Measurements from ENCODE around the gene SLC41A3.
"Not testable (repeated sequence)": the region's sequence is repeated elsewhere in the genome, so short reads cannot be mapped to it uniquely, and the experiment has no call there.

SLC41A3 gene

DNA sequence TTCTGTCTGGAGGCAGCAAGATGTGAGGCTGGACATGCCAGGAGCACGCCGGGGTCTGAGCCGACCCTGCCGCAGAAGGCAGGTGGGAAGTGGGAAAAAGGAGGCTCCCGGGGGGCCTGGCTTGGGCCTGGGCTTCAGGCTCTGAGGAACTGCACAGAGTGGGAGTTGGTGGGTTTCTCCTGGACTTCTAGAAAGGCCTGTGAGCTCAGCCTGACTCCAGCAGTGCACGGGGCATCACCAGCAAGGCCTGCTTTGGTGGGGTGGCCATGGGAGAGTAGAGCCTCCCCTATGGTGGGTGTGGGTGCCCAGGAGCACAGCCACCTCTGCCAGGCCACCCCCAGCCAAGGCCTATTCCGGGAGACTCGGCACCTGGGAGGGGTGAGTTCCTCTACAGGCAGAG lies 18.1 kb upstream of the SLC41A3 start:
- H3K4me3 ChIP-seq (ENCODE audit: low read depth, low read length) = no peak overlapping the region
- TF ChIP-seq, protein P1, sequence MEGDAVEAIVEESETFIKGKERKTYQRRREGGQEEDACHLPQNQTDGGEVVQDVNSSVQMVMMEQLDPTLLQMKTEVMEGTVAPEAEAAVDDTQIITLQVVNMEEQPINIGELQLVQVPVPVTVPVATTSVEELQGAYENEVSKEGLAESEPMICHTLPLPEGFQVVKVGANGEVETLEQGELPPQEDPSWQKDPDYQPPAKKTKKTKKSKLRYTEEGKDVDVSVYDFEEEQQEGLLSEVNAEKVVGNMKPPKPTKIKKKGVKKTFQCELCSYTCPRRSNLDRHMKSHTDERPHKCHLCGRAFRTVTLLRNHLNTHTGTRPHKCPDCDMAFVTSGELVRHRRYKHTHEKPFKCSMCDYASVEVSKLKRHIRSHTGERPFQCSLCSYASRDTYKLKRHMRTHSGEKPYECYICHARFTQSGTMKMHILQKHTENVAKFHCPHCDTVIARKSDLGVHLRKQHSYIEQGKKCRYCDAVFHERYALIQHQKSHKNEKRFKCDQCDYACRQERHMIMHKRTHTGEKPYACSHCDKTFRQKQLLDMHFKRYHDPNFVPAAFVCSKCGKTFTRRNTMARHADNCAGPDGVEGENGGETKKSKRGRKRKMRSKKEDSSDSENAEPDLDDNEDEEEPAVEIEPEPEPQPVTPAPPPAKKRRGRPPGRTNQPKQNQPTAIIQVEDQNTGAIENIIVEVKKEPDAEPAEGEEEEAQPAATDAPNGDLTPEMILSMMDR (IDR thresholded peaks at IDR 0.05; ENCODE audit: control insufficient read depth, extremely low read depth, insufficient read depth) = no peak
- DNase-seq (ENCODE audit: low read depth) = no peak

DNA sequence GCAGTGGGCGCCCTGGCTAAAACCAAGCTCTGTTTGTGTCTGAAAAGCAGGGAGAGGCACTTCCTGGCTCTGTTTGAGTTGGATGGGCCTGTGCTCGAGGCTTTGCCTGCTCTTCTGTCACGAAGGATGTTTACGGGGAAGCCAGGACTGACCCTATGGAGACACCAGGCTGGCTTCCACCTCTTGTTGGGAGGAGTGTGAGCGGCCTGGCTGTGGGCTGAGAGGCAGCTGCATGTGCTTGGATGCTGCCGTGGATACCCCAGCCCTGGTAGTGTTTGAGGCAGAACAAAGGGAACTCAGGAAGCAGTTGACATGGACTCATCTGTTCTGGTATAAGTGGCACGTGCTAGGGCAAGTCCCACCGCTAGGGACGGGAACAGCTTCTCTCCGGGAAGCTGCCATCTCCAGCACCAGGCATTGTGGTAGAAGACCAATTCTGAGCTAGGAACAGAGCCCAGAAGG lies 17.6 kb upstream of the SLC41A3 start:
- DNase-seq (ENCODE audit: low read depth) = no peak

DNA sequence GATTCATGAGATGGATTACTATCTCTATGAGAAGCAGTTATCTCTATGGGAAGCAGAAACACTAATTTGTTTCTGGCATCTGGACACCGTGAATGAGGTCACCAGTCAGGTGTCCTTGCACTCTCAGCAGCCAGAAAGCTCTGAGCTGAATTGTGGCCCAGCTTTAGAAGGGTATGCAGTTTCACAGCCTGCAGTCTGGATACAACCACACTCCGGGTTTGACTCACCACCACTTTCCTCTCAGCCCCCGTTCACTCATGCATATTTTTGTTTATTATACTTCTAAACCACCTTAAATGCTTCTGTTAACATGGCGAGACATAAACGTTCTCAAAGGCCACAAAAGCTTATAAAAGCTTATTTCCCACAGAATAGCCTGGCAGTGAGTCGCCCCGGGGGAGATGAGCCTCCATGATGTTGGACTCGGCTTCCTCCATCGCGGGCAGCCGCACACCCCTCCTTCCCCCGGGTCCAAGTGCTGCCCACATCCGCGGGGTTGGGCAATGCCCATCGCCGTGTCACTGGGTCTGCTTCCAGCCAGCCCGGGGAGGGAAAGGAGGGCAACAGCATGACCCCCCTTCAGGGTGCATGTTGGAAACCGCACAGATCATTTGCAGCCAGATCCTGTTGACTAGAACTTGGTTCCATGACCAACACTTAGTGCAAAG lies 16.8 kb upstream of the SLC41A3 start:
- TF ChIP-seq, protein P1 (IDR thresholded peaks at IDR 0.05; ENCODE audit: control insufficient read depth, extremely low read depth, insufficient read depth) = no peak

More for the DNA sequence above, 17.6 kb upstream of the SLC41A3 start:
- H3K4me3 ChIP-seq (ENCODE audit: low read depth, low read length) = no peak overlapping the region
- TF ChIP-seq, protein P1 (IDR thresholded peaks at IDR 0.05; ENCODE audit: control insufficient read depth, extremely low read depth, insufficient read depth) = no peak

DNA sequence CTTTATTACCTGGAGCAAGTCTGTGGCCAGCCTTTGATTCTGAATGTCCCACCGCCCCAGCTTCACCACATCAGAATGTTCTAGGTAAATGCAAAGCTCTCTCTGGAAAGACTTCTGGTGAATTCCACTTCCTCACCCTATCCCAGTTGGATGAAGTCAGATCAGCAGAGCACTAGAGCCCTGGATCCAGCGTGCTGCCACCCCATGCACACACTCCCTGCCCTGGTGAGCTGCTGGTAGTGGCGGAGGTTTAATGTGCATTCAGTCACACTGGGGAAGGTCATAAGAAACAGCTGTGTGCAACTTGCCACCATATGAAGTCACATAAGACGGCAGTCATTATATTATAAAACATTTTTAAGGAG lies 16.3 kb upstream of the SLC41A3 start:
- TF ChIP-seq, protein P1 (IDR thresholded peaks at IDR 0.05; ENCODE audit: control insufficient read depth, extremely low read depth, insufficient read depth) = no peak
- DNase-seq (ENCODE audit: low read depth) = no peak
- H3K4me3 ChIP-seq (ENCODE audit: low read depth, low read length) = no peak overlapping the region

More for the DNA sequence above, 16.8 kb upstream of the SLC41A3 start:
- no peak for DNase-seq (ENCODE audit: low read depth)
- H3K4me3 ChIP-seq (ENCODE audit: low read depth, low read length) = no peak overlapping the region

DNA sequence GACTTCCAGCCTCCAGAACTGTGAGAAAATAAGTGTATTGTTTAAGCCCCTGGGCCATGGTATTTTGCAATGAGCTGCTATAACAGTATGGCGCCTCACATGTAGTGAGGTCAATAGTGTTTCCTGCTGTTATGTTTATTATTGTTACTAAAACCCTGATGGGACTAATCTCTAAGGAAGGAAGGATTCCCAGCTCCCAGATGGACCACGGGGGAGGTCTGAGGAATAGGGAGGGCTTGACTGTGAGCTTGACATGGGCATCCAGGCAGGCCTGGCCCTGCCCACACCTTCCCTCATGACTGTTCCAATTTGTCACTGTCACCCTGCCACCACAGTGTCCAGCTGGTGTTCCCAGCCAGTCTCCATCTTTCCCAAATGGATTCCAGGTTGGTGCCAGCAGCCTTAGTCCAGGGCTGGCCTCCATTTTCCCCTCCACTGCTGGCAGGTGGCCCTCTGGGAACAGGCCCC lies 14.5 kb upstream of the SLC41A3 start:
- no peak for DNase-seq (ENCODE audit: low read depth)
- no peak overlapping the region for H3K4me3 ChIP-seq (ENCODE audit: low read depth, low read length)
- TF ChIP-seq, protein P1 (IDR thresholded peaks at IDR 0.05; ENCODE audit: control insufficient read depth, extremely low read depth, insufficient read depth) = no peak

DNA sequence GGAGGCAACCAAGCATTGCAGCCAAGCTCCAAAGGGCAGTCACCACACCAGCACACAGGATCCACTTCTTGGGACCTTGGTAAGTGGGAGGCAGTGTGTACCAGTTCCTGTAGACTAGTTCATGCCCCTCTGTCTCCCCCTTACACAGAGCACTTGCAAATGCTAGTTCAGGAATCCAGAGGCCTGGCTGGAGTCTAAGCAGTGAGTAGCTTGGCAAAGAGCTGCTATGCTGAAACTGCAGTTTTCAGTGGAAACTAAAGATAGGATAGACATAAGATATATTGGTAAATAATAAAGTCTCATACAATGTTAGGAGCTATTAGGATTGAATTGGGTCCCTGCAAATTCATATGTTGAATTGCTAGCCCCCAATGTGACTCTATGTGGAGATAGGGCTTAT lies 13.9 kb upstream of the SLC41A3 start:
- TF ChIP-seq, protein P1 (IDR thresholded peaks at IDR 0.05; ENCODE audit: control insufficient read depth, extremely low read depth, insufficient read depth) = no peak
- no peak for DNase-seq (ENCODE audit: low read depth)
- H3K4me3 ChIP-seq (ENCODE audit: low read depth, low read length) = no peak overlapping the region

DNA sequence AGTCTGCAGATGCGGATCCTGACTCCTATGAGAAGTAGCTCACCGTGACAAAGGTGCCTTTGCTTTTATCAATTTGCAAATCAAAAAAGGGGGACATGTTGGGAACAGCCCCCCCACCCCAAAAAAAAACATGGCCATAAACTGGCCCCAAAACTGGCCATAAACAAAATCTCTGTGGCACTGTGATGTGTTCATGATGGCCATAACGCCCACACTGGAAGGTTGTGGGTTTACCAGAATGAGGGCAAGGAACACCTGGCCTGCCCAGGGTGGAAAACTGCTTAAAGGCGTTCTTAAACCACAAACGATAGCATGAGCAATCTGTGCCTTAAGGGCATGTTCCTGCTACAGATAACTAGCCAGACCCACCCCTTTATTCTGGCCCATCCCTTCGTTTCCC lies 12.3 kb upstream of the SLC41A3 start:
- not testable (repeated sequence) for DNase-seq (ENCODE audit: low read depth); H3K4me3 ChIP-seq (ENCODE audit: low read depth, low read length)

DNA sequence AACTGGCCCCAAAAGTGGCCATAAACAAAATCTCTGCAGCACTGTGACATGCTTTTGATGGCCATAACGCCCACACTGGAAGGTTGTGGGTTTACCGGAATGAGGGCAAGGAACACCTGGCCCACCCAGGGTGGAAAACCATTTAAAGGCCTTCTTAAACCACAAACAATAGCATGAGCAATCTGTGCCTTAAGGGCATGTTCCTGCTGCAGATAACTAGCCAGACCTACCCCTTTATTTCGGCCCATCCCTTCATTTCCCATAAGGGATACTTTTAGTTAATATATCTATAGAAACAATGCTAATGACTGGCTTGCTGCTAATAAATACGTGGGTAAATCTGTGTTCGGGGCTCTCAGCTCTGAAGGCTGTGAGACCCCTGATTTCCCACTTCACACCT lies 8.2 kb upstream of the SLC41A3 start:
- DNase-seq (ENCODE audit: low read depth); H3K4me3 ChIP-seq (ENCODE audit: low read depth, low read length): not testable (repeated sequence)

Measured in LNCaP clone FGC (cell line).